ENCODE data around the gene RHOD. TPM values are rescaled to one million over a fixed set of nuclear protein-coding genes. Genes with fewer than 3 reads are reported as not detected.

The RHOD gene
- total RNA-seq, 1 donor from 2014 or later: 49.5 TPM

- Histone ChIP-seq H3K27ac (replicated peaks) (no peak overlapping the region), H3K27me3 (ENCODE audit: low read depth) (peaks cover 10% of the 10 kb centered on the region), H3K36me3 (no peaks in the 10 kb centered on the region), H3K4me1 (no peaks in the 10 kb centered on the region), H3K9me3 (replicated peaks) (no peaks in the 10 kb centered on the region), H3K4me3 (no peak overlapping the region)
- intact Hi-C loops (cut with micrococcal nuclease): no loop called here
- DNase-seq: no peak
- TF ChIP-seq, protein P1, sequence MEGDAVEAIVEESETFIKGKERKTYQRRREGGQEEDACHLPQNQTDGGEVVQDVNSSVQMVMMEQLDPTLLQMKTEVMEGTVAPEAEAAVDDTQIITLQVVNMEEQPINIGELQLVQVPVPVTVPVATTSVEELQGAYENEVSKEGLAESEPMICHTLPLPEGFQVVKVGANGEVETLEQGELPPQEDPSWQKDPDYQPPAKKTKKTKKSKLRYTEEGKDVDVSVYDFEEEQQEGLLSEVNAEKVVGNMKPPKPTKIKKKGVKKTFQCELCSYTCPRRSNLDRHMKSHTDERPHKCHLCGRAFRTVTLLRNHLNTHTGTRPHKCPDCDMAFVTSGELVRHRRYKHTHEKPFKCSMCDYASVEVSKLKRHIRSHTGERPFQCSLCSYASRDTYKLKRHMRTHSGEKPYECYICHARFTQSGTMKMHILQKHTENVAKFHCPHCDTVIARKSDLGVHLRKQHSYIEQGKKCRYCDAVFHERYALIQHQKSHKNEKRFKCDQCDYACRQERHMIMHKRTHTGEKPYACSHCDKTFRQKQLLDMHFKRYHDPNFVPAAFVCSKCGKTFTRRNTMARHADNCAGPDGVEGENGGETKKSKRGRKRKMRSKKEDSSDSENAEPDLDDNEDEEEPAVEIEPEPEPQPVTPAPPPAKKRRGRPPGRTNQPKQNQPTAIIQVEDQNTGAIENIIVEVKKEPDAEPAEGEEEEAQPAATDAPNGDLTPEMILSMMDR (IDR thresholded peaks at IDR 0.05; ENCODE audit: borderline replicate concordance): no peak
These were observed 41.6 kb upstream of the RHOD start for GRCh38 chr11:67015048-67015447.

DNA sequence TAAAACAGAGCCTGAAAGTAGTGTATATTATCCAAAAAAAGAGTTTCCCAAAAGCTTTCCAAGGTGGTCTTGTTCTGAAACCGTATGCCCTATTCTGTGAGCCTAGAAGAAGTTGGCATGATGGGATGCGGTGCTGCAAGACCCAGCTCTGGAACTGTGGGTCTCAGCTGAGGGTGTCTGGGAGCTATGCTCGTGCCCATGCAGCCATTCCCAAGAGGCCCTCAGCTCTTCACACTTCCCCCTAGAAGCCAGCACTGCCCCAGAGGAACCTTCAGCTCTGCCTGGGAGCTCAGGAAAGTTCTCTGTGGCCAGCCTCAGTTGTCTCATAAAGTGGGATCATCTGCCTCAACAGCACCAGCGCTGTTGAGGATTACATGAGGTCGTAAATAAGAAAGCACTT, 40.1 kb upstream of the RHOD start:
- Histone ChIP-seq H3K4me1 (no peaks in the 10 kb centered on the region), H3K36me3 (no peaks in the 10 kb centered on the region), H3K4me3 (no peak overlapping the region), H3K27me3 (ENCODE audit: low read depth) (peaks cover 10% of the 10 kb centered on the region), H3K27ac (replicated peaks) (no peak overlapping the region), H3K9me3 (replicated peaks) (no peaks in the 10 kb centered on the region)
- intact Hi-C loops (cut with micrococcal nuclease): no loop called here
- DNase-seq: no peak
- TF ChIP-seq, protein P1 (IDR thresholded peaks at IDR 0.05; ENCODE audit: borderline replicate concordance): no peak

DNA sequence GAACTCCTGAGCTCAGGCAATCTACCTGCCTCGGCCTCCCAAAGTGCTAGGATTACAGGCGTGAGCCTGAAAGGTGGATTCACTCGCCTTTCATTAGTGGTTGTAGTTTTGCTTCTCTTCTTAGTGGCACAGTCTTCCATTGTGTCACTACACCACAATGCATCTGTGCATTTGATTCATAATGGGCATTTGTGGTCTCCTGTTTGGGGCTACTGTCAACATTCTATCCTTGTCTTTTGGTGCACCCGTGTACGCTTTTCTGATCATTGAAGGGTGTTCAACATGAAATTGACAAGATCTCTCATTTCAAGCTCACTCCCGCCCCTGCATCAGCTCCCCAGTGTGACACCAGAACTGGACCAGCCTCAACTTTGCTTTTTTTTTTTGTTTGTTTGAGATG, 35.7 kb upstream of the RHOD start:
- peaks cover 42% of the 10 kb centered on the region for H3K27me3 ChIP-seq (ENCODE audit: low read depth)

GRCh38 chr11:67022341-67022933, 34.2 kb upstream of the RHOD start:
- Histone ChIP-seq H3K9me3 (replicated peaks) (no peaks in the 10 kb centered on the region), H3K4me1 (peaks cover 19% of the 10 kb centered on the region), H3K27ac (replicated peaks) (no peak overlapping the region), H3K27me3 (ENCODE audit: low read depth) (peaks cover 43% of the 10 kb centered on the region), H3K36me3 (no peaks in the 10 kb centered on the region), H3K4me3 (peak overlapping the region; percentile 64)
- DNase-seq: no peak
- TF ChIP-seq, protein P1 (IDR thresholded peaks at IDR 0.05; ENCODE audit: borderline replicate concordance): no peak
- intact Hi-C loops (cut with micrococcal nuclease): no loop called here

More for the DNA sequence above, 35.7 kb upstream of the RHOD start:
- Histone ChIP-seq H3K4me3 (no peak overlapping the region), H3K36me3 (no peaks in the 10 kb centered on the region), H3K27ac (replicated peaks) (no peak overlapping the region), H3K4me1 (peaks cover 19% of the 10 kb centered on the region), H3K9me3 (replicated peaks) (no peaks in the 10 kb centered on the region)
- no peak for DNase-seq
- intact Hi-C loops (cut with micrococcal nuclease): no loop called here
- TF ChIP-seq, protein P1 (IDR thresholded peaks at IDR 0.05; ENCODE audit: borderline replicate concordance): no peak

DNA sequence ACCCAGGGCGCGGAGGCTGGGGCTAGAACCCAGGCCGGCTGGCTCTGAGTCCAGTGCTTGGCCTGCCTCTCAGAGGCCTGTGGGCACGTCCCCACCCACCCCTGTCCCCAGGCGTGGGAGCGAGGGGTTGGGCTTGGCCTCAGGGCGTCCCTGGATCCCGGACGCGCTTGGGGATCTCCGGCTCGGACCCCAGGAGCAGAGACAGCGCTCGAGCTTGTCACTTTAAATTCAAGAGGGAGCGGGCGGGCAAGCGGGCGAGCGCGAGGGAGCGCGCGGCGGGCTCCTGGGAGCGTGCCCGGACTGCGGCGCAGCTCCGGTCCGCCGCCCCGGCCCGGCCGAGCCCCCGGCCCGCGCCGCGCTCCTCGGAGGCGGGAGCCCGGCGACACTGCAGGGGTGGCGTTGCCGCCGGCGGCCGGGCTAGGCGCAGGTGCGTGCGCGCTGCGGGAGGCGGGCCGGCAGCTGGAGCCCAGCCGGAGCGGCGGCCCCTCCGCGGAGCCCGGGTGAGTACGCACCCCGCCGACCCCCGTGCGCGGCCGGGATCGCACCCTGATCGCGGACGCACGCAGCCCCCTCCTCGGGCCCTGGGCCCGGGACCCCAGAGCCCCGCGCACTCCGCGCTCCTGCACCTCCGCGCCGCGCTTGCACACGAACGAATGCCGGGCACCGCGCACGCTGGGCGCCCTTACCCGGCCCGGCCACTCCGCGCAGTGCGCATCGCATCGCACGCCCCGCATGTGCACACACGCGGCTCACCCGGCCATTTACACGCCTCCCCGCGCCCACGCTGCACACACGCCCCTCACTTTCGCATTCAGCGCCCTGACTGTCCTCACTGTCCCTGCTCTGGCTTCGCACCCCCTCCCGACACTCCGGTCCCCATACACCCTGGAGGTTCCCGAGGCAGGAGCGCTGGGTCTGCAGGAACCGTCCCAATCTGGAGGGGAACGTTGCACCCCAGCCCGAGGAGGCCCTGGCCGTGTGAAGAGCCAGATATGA, 33.4 kb upstream of the RHOD start, which contains the start of gene SYT12:
SYT12 (plus strand) TSS at position 174 of the 996 bp plus-strand sequence. CDS start 7,011 bp downstream, outside the sequence.
- no peak for DNase-seq
- Histone ChIP-seq H3K4me3 (peak within 1 kb of the TSS; percentile 64), H3K9me3 (replicated peaks) (no peaks in the 10 kb centered on the region), H3K27ac (replicated peaks) (no peak within 1 kb of the TSS), H3K36me3 (no peaks in the 10 kb centered on the region), H3K27me3 (ENCODE audit: low read depth) (peaks cover 43% of the 10 kb centered on the region), H3K4me1 (peaks cover 19% of the 10 kb centered on the region)
- TF ChIP-seq, protein P1 (IDR thresholded peaks at IDR 0.05; ENCODE audit: borderline replicate concordance): no peak
- intact Hi-C loops (cut with micrococcal nuclease): no loop called here

All from left ventricle myocardium inferior (tissue), 1 donor.